Fibroblast of skin of left quadriceps (primary cell): Measurements from ENCODE around the gene COX7B2.

Experiments
- DNase-seq, 2 experiments: peaks; one replicate each; pipeline ENCODE4 v3.0.0-alpha.2; 2013; ENCODE audit warnings: low read depth in 2 of 2

The COX7B2 gene

DNA sequence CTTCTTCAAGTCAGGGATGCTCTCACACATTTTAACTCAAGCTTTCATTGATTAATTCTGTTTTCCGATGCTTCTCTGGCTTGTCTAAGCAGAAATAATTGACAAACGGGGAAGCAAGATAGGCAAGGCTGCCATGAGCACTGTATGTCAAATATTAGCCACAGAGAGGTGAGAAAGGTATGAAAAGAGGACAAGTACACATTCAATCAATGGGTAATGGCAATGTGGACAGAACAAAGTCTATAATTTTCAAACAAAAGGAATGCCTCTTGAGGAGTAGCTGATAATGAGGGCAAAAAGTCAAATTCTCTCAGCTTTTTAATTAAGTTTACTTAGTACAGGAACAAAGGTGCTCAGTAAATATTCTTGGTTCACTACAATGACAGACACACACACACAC is 19.6 kb downstream of the COX7B2 start:
- no peak for DNase-seq

DNA sequence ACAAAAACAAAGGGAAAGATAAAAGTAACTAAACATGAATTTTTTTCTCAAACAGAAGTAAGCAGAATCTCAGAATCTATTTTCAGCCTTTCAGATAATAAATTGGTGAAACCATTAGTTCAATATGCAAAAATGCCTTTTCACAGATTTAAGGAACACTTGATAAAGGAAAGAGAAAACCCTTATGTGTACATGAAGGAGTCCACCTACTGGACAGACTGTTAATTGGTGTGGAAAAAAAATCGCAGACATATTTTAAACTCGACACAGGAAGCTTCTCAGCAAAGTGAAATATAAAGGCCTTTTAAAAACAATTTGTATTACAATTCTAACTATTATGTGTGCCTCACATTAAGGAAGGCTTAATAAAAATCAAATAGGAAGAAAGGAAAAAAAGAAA is 22.3 kb downstream of the COX7B2 start:
- DNase-seq = no peak

DNA sequence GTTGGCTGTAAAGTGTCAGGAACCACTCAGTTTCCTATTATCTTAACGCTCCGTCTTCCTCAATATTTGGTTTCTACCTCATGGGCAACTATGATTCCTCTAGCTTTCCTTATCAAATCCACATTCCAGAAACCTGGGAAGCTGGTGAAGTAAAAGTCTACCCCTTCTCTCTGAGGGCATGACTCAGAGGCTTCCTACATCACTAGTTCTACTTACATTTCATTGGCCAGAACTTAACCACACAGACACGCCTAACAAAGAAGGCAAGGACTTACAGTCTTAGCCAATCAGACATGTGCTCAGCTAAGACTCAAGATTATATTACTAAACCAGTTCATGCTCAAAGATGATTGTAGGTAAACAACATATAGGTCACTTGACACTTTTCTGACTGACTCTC is 30.4 kb downstream of the COX7B2 start:
- no peak for DNase-seq

DNA sequence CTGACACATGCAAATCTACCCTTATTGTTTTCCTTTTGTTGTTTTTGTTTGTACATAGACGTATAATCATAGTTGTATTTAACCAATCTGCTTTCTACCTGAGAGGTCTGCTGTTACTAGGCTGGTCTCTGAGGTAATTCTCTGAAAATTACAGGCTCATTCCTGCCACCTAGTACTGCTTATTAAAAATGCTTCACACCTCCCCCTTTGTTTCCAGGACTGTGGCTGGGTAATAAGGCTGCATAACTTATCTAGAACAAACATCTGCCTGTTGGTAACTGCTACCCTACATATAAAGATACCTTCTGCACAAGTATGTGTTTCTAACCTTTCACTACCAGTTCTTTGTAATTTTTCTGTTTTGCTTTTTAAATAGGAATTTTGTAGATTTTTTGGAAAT is 34.2 kb downstream of the COX7B2 start:
- DNase-seq = no peak

DNA sequence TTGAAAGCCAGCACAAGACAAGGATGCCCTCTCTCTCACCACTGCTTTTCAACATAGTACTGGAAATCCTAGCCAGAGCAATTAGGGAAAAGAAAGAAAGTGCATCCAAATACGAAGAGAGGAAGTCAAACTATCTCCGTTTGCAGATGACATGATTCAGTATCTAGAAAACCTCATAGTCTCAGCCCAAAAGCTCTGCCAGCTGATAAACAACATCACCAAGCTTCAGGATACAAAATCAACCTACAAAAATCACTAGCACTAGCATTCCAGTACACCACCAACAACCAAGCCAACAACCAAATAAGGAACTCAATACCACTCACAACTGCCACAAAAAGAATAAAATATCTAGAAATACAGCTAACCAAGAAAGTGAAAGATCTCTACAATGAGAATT is 38.6 kb downstream of the COX7B2 start:
- no peak for DNase-seq

DNA sequence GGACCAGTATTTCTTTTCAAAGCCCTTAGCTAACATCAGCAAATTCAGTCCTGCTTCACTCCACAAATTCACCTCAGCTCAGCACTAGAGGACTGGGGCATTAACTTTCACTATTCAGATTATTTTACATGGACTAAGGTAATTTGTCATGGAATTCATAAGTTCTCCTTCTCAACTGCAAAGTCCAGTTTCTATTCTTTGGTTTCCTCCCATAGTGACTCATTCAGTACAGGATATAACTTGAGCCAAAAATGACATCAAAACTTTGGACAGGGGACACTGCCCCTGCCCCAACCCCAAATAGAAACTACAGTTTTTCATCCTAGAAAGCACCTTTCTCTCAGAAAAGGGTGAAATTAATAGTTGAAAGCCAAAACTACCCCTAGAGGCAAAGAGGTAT is 52.7 kb downstream of the COX7B2 start:
- DNase-seq = no peak

DNA sequence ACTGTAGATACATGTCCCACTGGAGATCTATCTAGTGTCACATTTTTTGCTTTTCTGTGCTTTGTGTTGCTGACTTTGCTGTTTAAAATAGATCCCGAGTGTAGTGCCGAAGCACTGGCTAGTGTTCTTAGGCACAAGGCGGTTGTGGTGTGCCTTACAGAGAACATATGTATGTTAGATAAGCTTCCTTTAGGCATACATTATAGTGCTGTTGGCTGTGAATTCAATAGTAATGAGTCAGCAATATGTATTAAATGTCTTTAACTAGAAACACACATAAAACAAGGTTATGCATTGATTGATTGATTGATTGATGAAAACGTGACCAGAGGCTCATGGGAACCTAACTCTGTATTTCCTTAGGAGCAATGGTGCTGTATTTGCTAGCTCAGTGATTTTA is 56.2 kb downstream of the COX7B2 start:
- DNase-seq = no peak

DNA sequence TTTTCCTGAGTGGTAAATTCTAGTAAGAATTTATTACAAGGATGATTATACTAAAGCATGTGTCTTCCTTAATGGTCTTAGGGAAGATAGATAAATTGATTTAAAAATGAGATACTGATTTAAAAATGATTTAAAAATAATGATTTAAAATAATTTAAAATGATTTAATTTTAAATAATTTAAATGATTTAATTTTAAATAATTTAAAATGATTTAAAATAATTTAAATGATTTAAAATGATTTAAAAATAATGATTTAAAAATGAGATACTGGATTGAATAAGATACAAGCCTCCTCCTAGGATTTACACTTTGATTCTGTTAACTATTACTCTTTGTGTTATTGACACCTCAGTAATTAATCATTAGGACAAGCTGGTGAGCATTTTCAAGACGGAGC is 59.0 kb downstream of the COX7B2 start:
- no peak for DNase-seq

DNA sequence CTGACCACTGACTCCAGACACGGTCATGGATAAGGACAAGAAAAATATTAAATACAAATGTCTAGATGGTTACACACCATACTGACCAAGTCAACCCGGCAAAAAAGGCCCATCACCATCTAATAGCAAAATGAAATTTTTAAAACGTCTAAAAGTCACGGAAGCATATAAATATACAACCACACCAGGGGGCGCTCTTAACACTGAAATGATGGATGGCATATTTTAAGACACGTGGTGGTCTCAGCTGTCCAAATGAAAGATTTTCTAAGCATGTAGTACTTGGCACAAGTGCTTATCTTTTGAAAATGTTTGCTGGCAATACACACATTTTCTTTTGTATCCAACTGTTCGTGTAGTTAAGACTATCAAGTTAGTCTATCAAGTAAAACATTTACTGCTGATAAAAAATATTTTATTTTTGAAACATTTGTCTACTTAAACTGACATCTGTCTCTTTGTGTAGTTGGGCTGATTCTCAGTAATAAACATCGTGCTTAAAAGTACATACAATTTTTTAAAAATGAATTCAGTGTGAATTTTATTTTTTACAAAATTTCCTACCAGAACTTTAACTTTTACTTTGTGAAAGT is 64.6 kb downstream of the COX7B2 start:
- DNase-seq = peak; percentile 13 to 20

DNA sequence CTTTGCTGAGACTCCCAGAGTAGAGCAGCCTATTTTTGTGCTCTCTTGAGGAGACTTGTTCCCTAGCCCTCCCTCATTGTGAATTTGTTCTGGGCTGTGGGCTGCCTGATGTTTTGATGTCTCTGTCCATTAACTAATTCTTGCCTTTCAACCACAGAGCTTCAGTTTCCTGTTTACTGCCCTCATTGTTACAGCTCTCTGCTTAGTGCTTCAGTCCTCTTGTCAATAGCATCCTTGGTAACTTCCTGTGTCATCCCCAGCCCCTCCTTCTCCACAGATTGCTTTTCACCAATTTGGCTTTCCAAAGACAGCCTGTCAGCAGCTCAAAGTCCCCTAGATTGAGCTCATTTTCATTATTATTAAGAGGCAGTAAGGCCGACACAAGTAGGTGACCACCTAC is 69.9 kb downstream of the COX7B2 start:
- no peak for DNase-seq

DNA sequence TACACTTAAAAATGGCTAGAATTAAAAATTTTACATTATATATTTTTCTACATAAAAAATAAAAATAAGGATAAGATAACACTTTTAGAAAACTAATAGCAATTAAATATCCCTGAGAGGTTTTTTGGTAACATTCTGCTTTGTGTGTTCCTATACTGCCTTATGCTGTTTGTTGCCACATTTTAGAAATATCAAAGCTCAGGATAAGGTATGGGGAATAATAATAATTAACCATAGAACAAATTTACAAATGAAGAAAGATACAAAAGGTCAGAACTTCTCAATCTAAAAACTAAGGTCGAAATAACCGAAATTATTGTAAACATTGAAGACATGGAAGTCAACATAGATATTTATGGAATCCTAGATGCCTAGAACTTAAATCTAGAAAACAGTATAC is 71.4 kb downstream of the COX7B2 start:
- no peak for DNase-seq

DNA sequence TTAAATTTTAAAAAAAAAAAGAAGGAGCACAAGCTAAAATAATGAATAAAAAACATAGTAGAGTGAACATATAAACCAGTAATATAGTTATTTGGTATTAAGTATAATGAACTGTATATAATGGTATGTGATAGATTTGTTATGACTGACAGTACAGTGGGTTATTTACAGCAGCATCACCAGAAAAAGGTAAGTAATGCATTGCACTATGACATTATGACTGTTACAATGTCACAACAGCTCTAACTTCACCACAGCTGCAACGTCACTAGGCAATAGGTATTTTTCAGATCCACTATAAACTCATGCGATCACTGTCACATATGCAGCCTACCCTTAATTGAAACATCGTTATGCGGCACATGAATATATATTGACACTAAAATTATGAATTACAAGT is 72.5 kb downstream of the COX7B2 start:
- no peak for DNase-seq

DNA sequence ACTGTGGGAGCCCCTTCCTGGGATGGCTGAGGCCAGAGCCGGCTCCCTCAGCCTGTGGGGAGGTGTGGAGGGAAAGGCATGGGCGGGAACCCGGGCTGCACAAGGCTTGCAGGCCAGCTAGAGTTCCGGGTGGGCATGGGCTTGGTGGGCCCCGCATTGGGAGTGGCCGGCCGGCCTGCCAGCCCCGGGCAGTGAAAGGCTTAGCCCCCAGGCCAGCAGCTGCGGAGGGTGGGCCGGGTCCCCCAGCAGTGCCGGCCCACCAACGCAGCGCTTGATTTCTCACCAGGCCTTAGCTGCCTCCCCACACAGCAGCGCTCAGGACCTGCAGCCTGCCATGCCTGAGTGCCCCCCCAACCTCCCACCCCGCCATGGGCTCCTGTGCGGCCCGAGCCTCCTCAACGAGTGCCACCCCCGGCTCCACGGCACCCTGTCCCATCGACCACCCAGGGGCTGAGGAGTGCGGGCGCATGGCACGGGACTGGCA is 78.0 kb downstream of the COX7B2 start:
- no peak for DNase-seq

DNA sequence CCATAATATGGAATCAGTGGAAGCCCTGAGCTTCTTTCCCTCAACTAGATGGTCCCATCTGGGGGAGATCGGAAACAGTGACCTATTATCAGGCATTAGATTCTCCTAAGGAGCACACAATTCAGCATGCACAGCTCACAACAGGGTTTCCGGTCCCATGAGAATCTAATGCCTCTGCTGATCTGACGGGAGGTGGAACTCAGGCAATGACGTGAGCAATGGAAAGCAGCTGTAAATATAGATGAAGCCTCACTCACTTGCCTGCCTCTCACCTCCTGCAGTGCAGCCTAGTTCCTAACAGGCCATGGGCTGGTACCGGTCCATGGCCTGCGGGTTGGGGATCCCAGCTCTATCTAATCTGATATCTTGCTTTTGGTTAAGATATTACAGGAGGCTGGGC is 88.9 kb downstream of the COX7B2 start:
- DNase-seq = no peak

DNA sequence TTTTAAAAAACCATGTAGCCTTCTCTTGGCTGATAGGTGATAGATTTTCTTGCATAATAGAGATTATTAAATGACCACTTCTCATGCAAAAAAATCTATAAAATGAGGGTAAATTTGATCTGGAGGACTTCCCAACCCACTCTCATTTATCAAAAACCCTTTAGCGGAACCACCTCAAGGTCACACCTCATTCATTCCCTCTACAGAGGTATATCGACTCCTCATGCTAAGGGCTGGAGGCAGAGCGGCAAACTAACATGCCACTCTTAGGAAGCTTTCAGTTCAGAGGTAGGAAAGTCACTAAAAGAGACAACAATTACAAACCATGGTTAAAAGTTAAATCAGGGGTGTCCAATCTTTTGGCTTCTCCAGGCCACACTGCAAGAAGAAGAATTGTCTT is 90.0 kb downstream of the COX7B2 start:
- no peak for DNase-seq

DNA sequence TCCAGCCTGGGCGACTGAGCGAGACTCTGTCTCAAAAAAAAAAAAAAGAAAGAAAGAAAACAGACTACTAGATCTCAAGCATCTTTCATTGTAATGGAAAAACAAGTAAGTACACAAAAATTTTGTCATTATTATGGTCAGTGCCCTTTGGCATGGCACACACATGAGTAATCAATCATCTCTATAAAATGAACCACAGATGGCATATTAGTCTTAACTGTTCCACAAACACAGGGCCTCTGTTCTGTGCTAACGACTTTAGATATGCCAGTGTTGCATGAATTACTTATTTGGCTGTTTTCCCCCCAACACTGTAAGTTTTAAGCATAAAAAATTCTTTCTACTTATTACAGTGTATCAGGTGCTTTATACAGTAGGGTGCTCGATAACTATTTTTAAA is 90.4 kb downstream of the COX7B2 start:
- DNase-seq = no peak

DNA sequence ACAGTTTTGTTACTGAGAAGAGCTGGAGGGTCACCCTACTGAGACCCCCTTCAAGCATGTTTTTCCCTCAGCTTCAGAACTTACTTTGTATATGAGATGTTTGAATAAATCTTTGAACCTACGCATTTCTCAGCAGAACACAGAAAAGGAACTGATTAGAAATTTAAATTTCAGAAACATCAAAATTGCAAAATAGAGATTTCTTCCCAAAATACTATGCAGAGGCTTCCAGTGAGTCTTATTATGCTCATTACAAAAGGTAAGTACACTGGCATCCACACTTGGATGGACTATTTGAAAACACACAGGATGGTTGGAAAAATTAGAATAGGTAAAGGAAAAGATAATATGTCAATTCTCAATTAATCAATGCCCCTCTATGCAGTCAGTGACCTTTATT is 91.2 kb downstream of the COX7B2 start:
- no peak for DNase-seq

DNA sequence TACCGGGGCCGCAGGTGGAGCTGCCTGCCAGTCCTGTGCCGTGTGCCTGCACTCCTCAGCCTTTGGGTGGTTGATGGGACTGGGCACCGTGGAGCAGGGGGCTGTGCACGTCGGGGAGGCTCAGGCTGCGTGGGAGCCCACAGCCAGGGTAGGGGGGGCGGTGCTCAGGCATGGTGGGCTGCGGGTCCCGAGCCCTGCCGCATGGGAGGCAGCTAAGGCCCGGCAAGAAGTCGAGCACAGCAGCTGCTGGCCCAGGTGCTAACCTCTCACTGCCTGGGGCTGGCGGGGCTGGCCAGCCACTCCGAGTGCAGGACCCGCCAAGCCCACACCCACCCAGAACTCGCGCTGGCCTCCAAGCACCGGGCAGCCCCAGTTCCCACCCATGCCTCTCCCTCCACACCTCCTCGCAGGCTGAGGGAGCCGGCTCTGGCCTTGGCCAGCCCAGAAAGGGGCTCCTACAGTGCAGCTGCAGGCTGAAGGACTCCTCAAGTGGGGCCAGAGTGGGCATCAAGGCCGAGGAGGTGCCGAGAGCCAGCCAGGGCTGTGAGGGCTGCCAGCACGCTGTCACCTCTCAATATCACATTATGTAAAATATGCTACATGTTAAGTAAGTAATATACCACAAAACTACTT is 104.1 kb downstream of the COX7B2 start:
- DNase-seq = no peak

DNA sequence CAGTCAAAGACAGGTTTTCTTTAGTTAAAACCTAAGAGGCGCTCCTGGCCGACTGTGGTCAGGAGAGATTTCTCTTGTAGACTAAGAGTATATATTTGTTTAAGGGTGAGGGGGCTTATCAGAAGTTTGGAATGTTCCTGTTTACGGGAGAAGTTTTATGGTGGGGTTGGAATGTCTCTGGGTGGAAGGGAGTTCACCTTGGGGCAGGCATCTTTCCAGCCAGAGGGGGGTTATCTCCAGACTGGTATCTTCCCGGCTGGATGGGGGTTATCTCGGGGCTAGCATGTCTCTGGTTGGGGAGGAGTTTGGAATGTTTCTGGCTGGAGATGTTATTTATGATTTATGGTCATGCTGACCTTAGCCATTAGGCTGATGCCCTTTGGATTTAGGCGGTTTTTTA is 116.0 kb downstream of the COX7B2 start:
- DNase-seq = no peak

DNA sequence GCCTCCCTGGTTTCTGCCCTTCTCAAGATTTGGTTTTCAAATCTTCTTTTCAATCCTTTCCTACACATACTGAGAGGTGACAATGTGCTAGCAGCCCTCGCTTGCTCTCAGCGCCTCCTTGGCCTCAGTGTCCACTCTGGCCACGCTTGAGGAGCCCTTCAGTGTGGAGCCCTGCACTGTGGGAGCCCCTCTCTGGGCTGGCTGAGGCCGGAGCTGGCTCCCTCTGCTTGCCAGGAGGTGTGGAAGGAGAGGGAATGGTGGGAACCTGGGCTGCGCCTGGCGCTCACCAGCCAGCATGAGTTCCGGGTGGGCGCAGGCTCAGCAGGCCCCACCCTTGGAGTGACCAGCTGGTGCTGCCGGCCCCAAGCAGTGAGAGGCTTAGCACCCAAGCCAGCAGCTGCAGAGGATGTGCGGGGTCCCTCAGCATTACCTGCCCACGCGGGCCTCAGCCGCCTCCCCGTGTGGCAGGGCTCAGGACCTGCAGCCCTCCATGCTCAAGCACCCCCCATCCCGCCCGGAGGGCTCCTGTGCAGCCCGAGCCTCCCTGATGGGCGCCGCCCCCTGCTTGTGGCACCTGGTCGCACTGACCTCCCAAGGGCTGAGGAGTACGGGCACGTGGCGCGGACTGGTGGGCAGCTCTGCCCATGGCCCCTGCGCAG is 127.5 kb downstream of the COX7B2 start:
- no peak for DNase-seq

DNA sequence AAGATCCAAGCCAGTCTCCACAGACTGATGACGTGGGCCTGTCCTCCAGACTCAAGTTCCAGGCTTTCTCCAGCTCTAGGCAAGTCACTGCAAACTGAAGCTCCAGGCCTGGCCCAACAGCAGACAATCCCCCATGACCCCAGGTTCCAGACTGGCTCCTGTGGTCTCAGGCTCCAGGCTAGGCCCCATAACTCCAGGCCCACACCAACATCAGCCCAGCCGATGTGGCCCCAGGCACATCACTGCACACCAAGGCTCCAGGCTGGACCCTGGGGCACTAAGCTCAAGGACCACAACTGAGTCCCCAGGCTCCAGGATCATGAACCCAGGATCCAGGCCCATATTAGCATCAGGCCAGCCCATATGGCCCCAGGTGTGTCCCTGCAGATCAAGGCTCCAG is 143.6 kb downstream of the COX7B2 start:
- DNase-seq = no peak

DNA sequence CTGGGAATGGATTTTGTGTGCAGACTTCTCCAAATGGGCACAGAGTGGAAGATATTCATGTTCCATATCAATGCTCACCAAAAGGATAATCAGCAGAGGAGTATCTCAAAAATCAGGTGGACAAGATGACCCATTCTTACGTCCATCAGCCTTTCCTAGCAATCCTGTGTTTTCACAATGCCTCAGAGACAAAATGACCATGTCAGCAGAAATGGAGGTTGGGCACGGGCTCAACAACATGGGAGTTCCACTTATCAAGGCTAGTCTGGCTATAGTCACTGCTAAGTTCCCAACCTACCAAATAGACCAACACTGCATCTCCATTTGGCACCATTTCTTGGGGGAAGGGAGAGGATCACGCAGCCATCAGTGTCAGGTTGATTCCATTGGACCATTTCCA is 179.0 kb downstream of the COX7B2 start:
- DNase-seq = no peak

DNA sequence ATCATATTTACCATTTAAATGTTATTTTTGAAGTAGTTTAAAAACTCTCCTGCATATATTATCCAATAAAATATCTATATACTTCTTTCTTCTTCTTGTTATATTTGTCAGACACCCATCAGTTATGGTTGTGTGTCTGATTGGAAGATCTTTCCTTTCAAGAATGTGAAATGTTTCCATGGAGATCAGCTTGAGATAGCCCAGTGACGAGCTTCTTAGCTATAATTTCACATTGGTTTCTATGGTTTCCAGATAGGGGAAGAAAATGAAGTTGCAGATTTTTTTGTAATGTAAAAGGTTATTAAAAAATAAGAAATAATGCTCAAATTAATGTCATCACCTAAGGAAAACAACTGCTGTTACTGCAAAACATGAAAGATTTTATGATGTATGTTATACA is 189.0 kb downstream of the COX7B2 start:
- DNase-seq = no peak

DNA sequence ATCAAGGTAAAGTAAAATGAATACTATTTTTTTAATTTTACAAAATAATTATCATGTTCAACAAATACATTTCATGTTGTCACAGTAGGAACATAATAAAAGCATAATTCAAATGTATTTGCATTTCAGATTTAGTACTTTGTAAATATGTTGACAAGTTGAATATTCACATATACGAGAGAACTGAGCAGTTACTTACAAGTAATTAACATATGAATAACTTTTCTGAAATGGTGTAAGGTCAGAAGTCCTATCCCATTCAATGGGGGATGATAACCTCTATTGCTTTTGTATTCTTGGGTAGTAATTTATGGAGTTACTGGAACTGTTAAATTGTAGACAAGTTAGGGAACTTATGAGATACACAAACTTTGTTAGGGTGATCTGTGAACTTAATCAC is 191.1 kb downstream of the COX7B2 start:
- DNase-seq = no peak
